K562 (cell line): ENCODE data around the gene MRPL38. TPM values are rescaled to one million over a fixed set of nuclear protein-coding genes. Genes with fewer than 3 reads are reported as not detected.
A peak's percentile ranks its signal among the peaks of the same experiment; 100 is the strongest.

Experiments used
- ATAC-seq: fragments of 200-7000 bp; cut with Tn5 transposase; 3 replicates; pipeline ENCODE4 v1.9.1; 2020; ENCODE audit warnings: moderate library complexity
- BruUV-seq: library from RNA; stranded (reverse); fragments of 400-500 nt; replicated peaks from 2 replicates; lab custom pipeline; 2021; lab: Mats Ljungman, UMichigan
- CTCF ChIA-PET: fragments of 300-600 bp; formaldehyde crosslinking; extraction: SDS; loops from one replicate; lab custom pipeline; 2021; ENCODE audit warnings: low intra/inter-chr PET ratio; lab: Yijun Ruan, JAX
- POLR2A ChIA-PET: fragments of 300-600, 350-650 bp; sonication (Branson Sonifier 250); formaldehyde crosslinking; extraction: SDS; loops from one replicate; lab custom pipeline; 2021; ENCODE audit warnings: antibody characterized with exemption, inconsistent platforms; lab: Yijun Ruan, JAX
- DNase-seq, 4 experiments: peaks; one replicate each; pipeline versions ENCODE4 v3.0.0 to v3.0.0-alpha.2; 2011 to 2018; ENCODE audit warnings: low spot score in 3 of 4, mixed read lengths in 3 of 4; ENCODE audit errors: extremely low read depth in 1 of 4
- FAIRE-seq: peaks from 2 replicates; lab custom pipeline; 2011; peaks lifted over from hg19 to GRCh38; lab: Jason Lieb, UNC
- H2AFZ ChIP-seq: 2 replicates; pipeline ENCODE4 v1.6.0; 2011; ENCODE audit warnings: low read depth, low read length, control low read depth, inconsistent platforms
- H3K27ac ChIP-seq: fragments of 200-600 bp; 3 replicates; pipeline ENCODE4 v1.8.0; 2011; ENCODE audit warnings: low read depth, mild to moderate bottlenecking, control low read depth, inconsistent platforms, low read length, moderate library complexity, mixed read lengths; ENCODE audit errors: extremely low read depth
- H3K27me3 ChIP-seq, 2 experiments: fragments of 300-600 bp in 1 of 2; 2 replicates in 1 of 2; 3 replicates in 1 of 2; pipeline versions ENCODE4 v1.6.0 to v1.8.0; 2011; ENCODE audit warnings: inconsistent platforms in 2 of 2, low read length in 2 of 2, mild to moderate bottlenecking in 1 of 2, mixed read lengths in 1 of 2, moderate library complexity in 1 of 2; ENCODE audit not compliant: control insufficient read depth in 2 of 2, insufficient read depth in 2 of 2
- H3K36me3 ChIP-seq: fragments of 300-600 bp; 3 replicates; pipeline ENCODE4 v1.8.0; 2011; ENCODE audit warnings: mild to moderate bottlenecking, low read length, inconsistent platforms; ENCODE audit not compliant: control insufficient read depth, insufficient read depth
- H3K4me1 ChIP-seq, 2 experiments: fragments of 200-600 bp in 1 of 2; replicated peaks in 1 of 2; 2 replicates in 1 of 2; 3 replicates in 1 of 2; pipeline versions ENCODE4 v1.5.1 to v1.8.0; 2011; ENCODE audit warnings: inconsistent platforms in 2 of 2, low read length in 2 of 2, mild to moderate bottlenecking in 1 of 2, mixed read lengths in 1 of 2, moderate library complexity in 1 of 2; ENCODE audit not compliant: control insufficient read depth in 2 of 2, insufficient read depth in 2 of 2
- H3K4me2 ChIP-seq: 2 replicates; pipeline ENCODE4 v1.6.1; 2011; ENCODE audit warnings: low read length, control low read depth, inconsistent platforms, mixed read lengths; ENCODE audit not compliant: insufficient read depth
- H3K4me3 ChIP-seq: fragments of 200-600 bp; sonication (generic), shearing (Covaris generic); 2 replicates; pipeline ENCODE4 v1.5.1; 2016; ENCODE audit warnings: control low read depth, inconsistent platforms
- H3K79me2 ChIP-seq: fragments of 200-600 bp; 3 replicates; pipeline ENCODE4 v1.8.0; 2011; ENCODE audit warnings: low read length, inconsistent platforms; ENCODE audit not compliant: control insufficient read depth, insufficient read depth
- H3K9ac ChIP-seq, 2 experiments: 2 replicates each; pipeline versions ENCODE4 v1.6.0 to v1.6.1; 2011; ENCODE audit warnings: low read depth in 2 of 2, low read length in 2 of 2, control low read depth in 1 of 2, inconsistent platforms in 1 of 2, mild to moderate bottlenecking in 1 of 2, mixed read lengths in 1 of 2; ENCODE audit not compliant: insufficient read depth in 1 of 2
- H3K9me1 ChIP-seq: one replicate; pipeline ENCODE4 v1.6.0; 2011; ENCODE audit warnings: inconsistent platforms, mild to moderate bottlenecking, low read length, moderate library complexity; ENCODE audit not compliant: control insufficient read depth, insufficient read depth
- H3K9me3 ChIP-seq: replicated peaks from 2 replicates; pipeline ENCODE4 v1.5.1; 2011; ENCODE audit warnings: low read depth, low read length, inconsistent platforms; ENCODE audit not compliant: control insufficient read depth, insufficient read depth
- H4K20me1 ChIP-seq: replicated peaks from 2 replicates; pipeline ENCODE4 v1.6.1; 2011; ENCODE audit warnings: low read length, inconsistent platforms, mixed read lengths; ENCODE audit not compliant: control insufficient read depth, insufficient read depth
- CBFB ChIP-seq: sonication (generic); formaldehyde crosslinking; IDR thresholded peaks from 2 replicates; pipeline ENCODE4 v1.4.0; 2020; ENCODE audit warnings: mild to moderate bottlenecking, missing genetic modification reagents
- CLOCK ChIP-seq: fragments of 250-450 bp; sonication (Bioruptor Pico); IDR thresholded peaks from 2 replicates; pipeline ENCODE4 v1.4.0; 2020; ENCODE audit warnings: mild to moderate bottlenecking, moderate library complexity, borderline replicate concordance
- KLF1 ChIP-seq: fragments of 450-650 bp; IDR thresholded peaks from 2 replicates; pipeline ENCODE4 v1.6.1; 2016; ENCODE audit warnings: missing genetic modification characterization, missing compliant biosample characterization
- MAFG ChIP-seq: fragments of 450-650 bp; conservative IDR thresholded peaks from 2 replicates; pipeline ENCODE4 v1.6.1; 2016; ENCODE audit warnings: missing genetic modification characterization, missing compliant biosample characterization
- TRIM24 ChIP-seq, 2 experiments: fragments of 450-650 bp; IDR thresholded peaks; 2 replicates each; pipeline ENCODE4 v1.6.1; 2016
- ZNF184 ChIP-seq: sonication (generic); formaldehyde crosslinking; IDR thresholded peaks from 2 replicates; pipeline ENCODE4 v1.5.0; 2020; ENCODE audit warnings: missing genetic modification reagents
- WGBS: fragments of 100-300 bp; shearing (Covaris generic); methylation state at CpG from one replicate; pipeline ENCODE4 v1.1.6; 2016; ENCODE audit warnings: low coverage, mixed read lengths; ENCODE audit not compliant: insufficient coverage; ENCODE audit errors: missing lambda C conversion rate; 5-methylcytosine and 5-hydroxymethylcytosine counted together
- in situ Hi-C: fragments of 300-500 bp; cut with MboI; formaldehyde crosslinking; loops from 4 replicates; pipeline ENCODE4 v1.15.0; 2018; ENCODE audit warnings: inconsistent platforms, mixed read lengths
- intact Hi-C: fragments of 100-400 bp; cut with micrococcal nuclease; formaldehyde crosslinking; loops from 2 replicates; pipeline ENCODE4 v1.14.2; 2022
- polyA plus RNA-seq, 8 experiments: library from polyadenylated mRNA; depleted of rRNA in 4 of 8; stranded (reverse) in 5 of 8; unstranded in 3 of 8; fragments of >200 nt; fragmentation: Nextera tagmentation in 2 of 8; fragmentation: Illumina TruSeq in 1 of 8; extraction: Ambion mirVana in 2 of 8; extraction: Trizol in 1 of 8; gene quantifications; 2 replicates each; pipeline versions ENCODE4 v1.2.1 to v1.2.3, GENCODE V29; 2011 to 2014; ENCODE audit warnings: inconsistent platforms in 1 of 8, missing spikeins in 1 of 8
- total RNA-seq, 7 experiments: library from RNA; depleted of rRNA in 6 of 7; stranded (reverse); fragments of >200 nt in 6 of 7; fragmentation: Illumina TruSeq in 2 of 7; extraction: Trizol in 2 of 7; gene quantifications; 2 replicates each; pipeline versions ENCODE4 v1.2.1 to v1.2.3, GENCODE V29; 2011 to 2021; ENCODE audit warnings: low replicate concordance in 1 of 7

Gene MRPL38
- total and polyA plus RNA-seq, 9 of the 15 experiments (the other 6 are each of a cell fraction or from before 2014, with no cell fraction given): 4.5 to 154 (median 48.5) TPM

GRCh38 chr17:75906143-75906884, 1.6 kb upstream of the MRPL38 start:
- Histone ChIP-seq H4K20me1 (no peaks in the 10 kb centered on the region), H3K79me2 (peaks cover 20% of the 10 kb centered on the region), H3K4me2 (no peak overlapping the region), H3K36me3 (peaks cover 22% of the 10 kb centered on the region; the same call in 2 of the 3 replicates), H3K9me3 (no peaks in the 10 kb centered on the region), H3K4me3 (no peak overlapping the region), H3K9ac (peak overlapping the region in 1 of 2 experiments; percentile 37; a peak in 1 of 4 replicates), H3K4me1 (peaks cover 6 to 46% of the 10 kb centered on the region in 2 experiments; a peak in 4 of 5 replicates), H2AFZ (peak overlapping the region; percentile 61; the same call in 1 of the 2 replicates), H3K27me3 (no peaks in the 10 kb centered on the region), H3K27ac (no peak overlapping the region), H3K9me1 (no peaks in the 10 kb centered on the region)
- intact Hi-C loops: loop anchor here (5.0 kb wide), 1 partner anchor 81 kb away; no protein-coding TSS in a partner anchor
- TF ChIP-seq MAFG (tag): no peak
- 0 out of 2 replicates have a peak, but pooled peaks have one; percentile 40 for TF ChIP-seq CBFB (CRISPR knock-in tag)
- no peak for TF ChIP-seq ZNF184
- DNase-seq (no peak), FAIRE-seq (no peak), ATAC-seq (no peak)
- WGBS: 79% methylated on average over 6 of the region's 10 CpGs
- BruUV-seq: no TSS peak
- in situ Hi-C loops: loop anchor here (5.0 kb wide), 1 partner anchor 101 kb away; no protein-coding TSS in a partner anchor
- ChIA-PET CTCF (interaction anchor here (0.6 to 3.9 kb wide), 2 partner anchors 99 to 391 kb away, joined by 3 to 47 read pairs; no protein-coding TSS in a partner anchor), POLR2A (interaction anchor here (1.5 to 1.6 kb wide), 2 partner anchors 16 to 102 kb away, joined by 3 to 5 read pairs; no protein-coding TSS in a partner anchor)

- in situ Hi-C loops: no loop called here
- Histone ChIP-seq H3K4me2 (no peak overlapping the region), H3K9me1 (no peaks in the 10 kb centered on the region), H2AFZ (no peak overlapping the region), H3K9ac (no peak overlapping the region), H4K20me1 (no peaks in the 10 kb centered on the region), H3K9me3 (no peaks in the 10 kb centered on the region), H3K79me2 (peaks cover 20% of the 10 kb centered on the region), H3K4me1 (peaks cover 6 to 62% of the 10 kb centered on the region in 2 experiments; a peak in 4 of 5 replicates), H3K36me3 (peaks cover 61% of the 10 kb centered on the region; the same call in 2 of the 3 replicates), H3K27ac (no peak overlapping the region), H3K4me3 (no peak overlapping the region), H3K27me3 (no peaks in the 10 kb centered on the region)
- ChIA-PET CTCF (no interaction called here), POLR2A (interaction anchor here (0.6 to 1.2 kb wide), 6 partner anchors 9 to 640 kb away, joined by 3 to 4 read pairs (median 4); no protein-coding TSS in a partner anchor)
- intact Hi-C loops: no loop called here
- DNase-seq: no peak
- ATAC-seq: no peak
- WGBS: 99% methylated on average over 6 of the region's 6 CpGs
- FAIRE-seq: no peak
- BruUV-seq: TSS peak; percentile 9
- TF ChIP-seq TRIM24 (IDR thresholded peaks at IDR 0.05) (no peak), CLOCK (CRISPR knock-in tag) (no peak), KLF1 (tag) (no peak)
Observed at GRCh38 chr17:75902406-75902805, 2.3 kb downstream of the MRPL38 start.
